AG04450 (cell line): ENCODE data around the gene B3GNT8. TPM values are rescaled to one million over a fixed set of nuclear protein-coding genes. Genes with fewer than 3 reads are reported as not detected.

Experiments
- CTCF ChIA-PET: fragments of 300-600, 350-600 bp; formaldehyde crosslinking; extraction: SDS; loops from one replicate; lab custom pipeline; 2022; ENCODE audit warnings: antibody characterized with exemption, inconsistent platforms; lab: Charles Lee
- POLR2A ChIA-PET: fragments of 350-600 bp; formaldehyde crosslinking; extraction: SDS; loops from one replicate; lab custom pipeline; 2021; ENCODE audit warnings: antibody characterized with exemption, inconsistent platforms; lab: Yijun Ruan, JAX
- DNase-seq: peaks from one replicate; pipeline ENCODE4 v3.0.0-alpha.2; 2011; ENCODE audit warnings: low read depth, low spot score
- H3K27ac ChIP-seq: one replicate; pipeline ENCODE4 v1.5.1; 2012; ENCODE audit warnings: low read depth, low read length, control low read depth
- H3K27me3 ChIP-seq: one replicate; pipeline ENCODE4 v1.6.0; 2012; ENCODE audit warnings: low read length; ENCODE audit not compliant: control insufficient read depth, insufficient read depth
- H3K4me3 ChIP-seq: 2 replicates; pipeline ENCODE4 v1.5.1; 2011; ENCODE audit warnings: mild to moderate bottlenecking, low read depth, low read length, control low read depth
- H3K9me3 ChIP-seq: 2 replicates; pipeline ENCODE4 v1.5.1; 2012; ENCODE audit warnings: low read length; ENCODE audit not compliant: control insufficient read depth, insufficient read depth
- polyA plus RNA-seq: library from polyadenylated mRNA; depleted of rRNA; stranded (reverse); fragments of >200 nt; gene quantifications from 2 replicates; pipeline ENCODE4 v1.2.3, GENCODE V29; 2011
- TF ChIP-seq, protein P1 (sequence below): IDR thresholded peaks from 2 replicates; pipeline ENCODE4 v1.5.1; 2011; ENCODE audit warnings: low read depth, low read length, control low read depth, inconsistent platforms

The B3GNT8 gene
- polyA plus RNA-seq, 1 experiment = 0.14 TPM

DNA sequence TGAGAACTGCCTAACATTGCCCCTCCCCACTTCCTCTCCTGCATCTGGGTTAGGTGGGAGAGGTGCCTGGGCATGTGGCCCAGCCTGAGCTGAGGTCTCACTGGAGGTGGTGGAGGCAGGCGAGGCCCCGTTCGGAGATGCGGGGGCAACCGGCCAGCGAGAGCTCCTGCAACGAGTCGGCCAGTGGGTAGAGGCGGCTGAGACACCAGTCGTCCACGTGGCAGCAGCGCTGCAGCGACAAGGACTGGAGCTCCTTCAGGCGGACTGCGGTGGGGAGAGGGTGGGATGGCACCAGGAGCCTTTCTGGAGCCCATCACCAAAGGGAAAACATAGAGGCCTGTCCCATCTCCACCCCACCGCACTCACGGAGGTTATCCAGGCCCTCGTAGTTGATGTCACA, 6.0 kb upstream of the B3GNT8 start:
- ChIA-PET POLR2A (interaction anchor here (1.1 kb wide), 1 partner anchor 110 kb away, joined by 3 read pairs; no protein-coding TSS in a partner anchor), CTCF (no interaction called here)
- TF ChIP-seq, protein P1, sequence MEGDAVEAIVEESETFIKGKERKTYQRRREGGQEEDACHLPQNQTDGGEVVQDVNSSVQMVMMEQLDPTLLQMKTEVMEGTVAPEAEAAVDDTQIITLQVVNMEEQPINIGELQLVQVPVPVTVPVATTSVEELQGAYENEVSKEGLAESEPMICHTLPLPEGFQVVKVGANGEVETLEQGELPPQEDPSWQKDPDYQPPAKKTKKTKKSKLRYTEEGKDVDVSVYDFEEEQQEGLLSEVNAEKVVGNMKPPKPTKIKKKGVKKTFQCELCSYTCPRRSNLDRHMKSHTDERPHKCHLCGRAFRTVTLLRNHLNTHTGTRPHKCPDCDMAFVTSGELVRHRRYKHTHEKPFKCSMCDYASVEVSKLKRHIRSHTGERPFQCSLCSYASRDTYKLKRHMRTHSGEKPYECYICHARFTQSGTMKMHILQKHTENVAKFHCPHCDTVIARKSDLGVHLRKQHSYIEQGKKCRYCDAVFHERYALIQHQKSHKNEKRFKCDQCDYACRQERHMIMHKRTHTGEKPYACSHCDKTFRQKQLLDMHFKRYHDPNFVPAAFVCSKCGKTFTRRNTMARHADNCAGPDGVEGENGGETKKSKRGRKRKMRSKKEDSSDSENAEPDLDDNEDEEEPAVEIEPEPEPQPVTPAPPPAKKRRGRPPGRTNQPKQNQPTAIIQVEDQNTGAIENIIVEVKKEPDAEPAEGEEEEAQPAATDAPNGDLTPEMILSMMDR = no peak
- Histone ChIP-seq H3K4me3 (no peak overlapping the region), H3K9me3 (no peaks in the 10 kb centered on the region; the same call in 1 of the 2 replicates), H3K27me3 (no peaks in the 10 kb centered on the region), H3K27ac (no peak overlapping the region)
- no peak for DNase-seq

DNA sequence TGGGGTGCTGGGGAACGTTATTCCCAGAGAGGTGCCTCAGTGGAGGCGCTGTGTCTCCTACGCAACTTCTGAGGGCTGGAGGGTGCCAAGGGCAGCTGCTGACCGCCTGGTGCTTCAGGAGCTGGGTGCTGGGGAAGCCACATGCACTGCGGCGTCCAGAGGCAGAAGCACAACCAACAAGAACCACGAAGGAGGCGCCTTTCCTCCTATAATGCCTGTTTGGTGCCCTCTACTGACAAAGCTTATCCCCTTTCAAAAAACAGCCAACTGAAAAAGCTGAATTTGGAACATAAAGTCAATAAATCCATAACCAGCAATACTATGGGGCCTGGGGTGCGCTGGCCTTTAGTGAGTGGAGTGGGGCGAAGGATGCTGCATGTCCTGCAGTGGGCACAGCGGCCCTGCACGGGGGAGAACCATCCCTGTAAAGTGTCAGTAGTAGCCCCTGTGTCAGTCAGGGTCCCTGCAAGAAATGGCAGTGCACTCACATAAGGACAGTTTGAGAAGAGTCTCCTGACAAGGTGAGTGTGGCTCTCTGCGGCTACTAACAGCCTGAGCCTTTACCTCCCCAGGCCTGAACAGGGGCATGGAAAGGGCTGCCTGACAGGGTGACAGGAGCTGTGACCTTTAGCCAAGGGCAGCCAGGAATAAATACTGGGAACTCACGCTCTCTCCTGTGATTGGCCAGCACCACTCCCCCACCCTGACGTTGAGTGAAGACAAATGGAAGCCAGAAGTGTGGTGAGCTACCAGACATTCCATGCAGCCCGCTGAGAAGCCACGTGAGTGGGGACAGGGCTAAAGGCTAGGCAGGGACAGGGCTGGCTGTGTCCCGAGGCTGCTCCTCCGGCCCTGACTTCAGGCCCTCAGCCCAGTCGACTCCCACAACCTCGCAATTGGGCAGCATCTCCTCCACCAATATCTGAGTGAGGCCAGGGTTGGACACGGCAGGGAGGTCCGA, 4.5 kb upstream of the B3GNT8 start:
- TF ChIP-seq, protein P1 = peak; percentile 50
- H3K27me3 ChIP-seq = no peaks in the 10 kb centered on the region
- H3K4me3 ChIP-seq = no peak overlapping the region
- no peak for DNase-seq
- ChIA-PET POLR2A (interaction anchor here (1.8 kb wide), 1 partner anchor 104 kb away, joined by 4 read pairs; no protein-coding TSS in a partner anchor), CTCF (interaction anchor here (0.6 to 1.7 kb wide), 2 partner anchors 24 to 110 kb away, joined by 4 to 8 read pairs; no protein-coding TSS in a partner anchor)
- no peaks in the 10 kb centered on the region for H3K9me3 ChIP-seq
- H3K27ac ChIP-seq = no peak overlapping the region

DNA sequence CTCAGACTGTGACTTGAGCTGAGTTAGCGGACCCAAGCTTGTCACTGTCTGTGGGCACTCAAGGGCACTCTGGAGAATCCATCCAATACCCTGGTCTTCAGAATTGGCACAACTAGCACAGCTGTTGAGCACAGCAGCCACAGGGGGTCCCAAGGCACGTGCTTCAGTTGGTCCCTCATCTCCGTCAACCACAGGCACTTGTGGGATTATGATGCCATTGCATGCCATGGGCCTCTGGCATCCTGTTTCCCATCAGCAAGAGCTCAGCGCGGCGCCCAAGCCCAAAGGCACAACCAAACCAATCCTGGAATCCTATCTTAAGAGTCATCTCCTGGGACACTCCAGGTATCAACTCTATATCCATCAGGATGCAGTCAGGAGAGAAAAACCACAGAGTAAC, 3.7 kb upstream of the B3GNT8 start:
- ChIA-PET CTCF (interaction anchor here (1.7 kb wide), 1 partner anchor 109 kb away, joined by 8 read pairs; no protein-coding TSS in a partner anchor), POLR2A (interaction anchor here (1.8 kb wide), 1 partner anchor 103 kb away, joined by 4 read pairs; no protein-coding TSS in a partner anchor)
- Histone ChIP-seq H3K27ac (no peak overlapping the region), H3K9me3 (no peaks in the 10 kb centered on the region), H3K4me3 (no peak overlapping the region), H3K27me3 (no peaks in the 10 kb centered on the region)
- TF ChIP-seq, protein P1 = no peak
- no peak for DNase-seq

- DNase-seq = no peak
- TF ChIP-seq, protein P1 = no peak
- CTCF ChIA-PET = interaction anchor here (1.2 to 1.9 kb wide), 2 partner anchors 20 to 107 kb away, joined by 5 to 6 read pairs; no protein-coding TSS in a partner anchor
- POLR2A ChIA-PET = interaction anchor here (1.4 to 2.1 kb wide), 2 partner anchors 11 kb away, joined by 7 to 8 read pairs; partner anchors contain the start of gene DMAC2
- Histone ChIP-seq H3K9me3 (no peaks in the 10 kb centered on the region; the same call in 1 of the 2 replicates), H3K27me3 (no peaks in the 10 kb centered on the region), H3K27ac (no peak overlapping the region), H3K4me3 (no peak overlapping the region)
These were observed 1.3 kb upstream of the B3GNT8 start for GRCh38 chr19:41428481-41428859.
